Hippocampal formation (tissue), 2 donors: Measurements from ENCODE around the gene RALGPS1.

Experiments
- DNase-seq, 2 donors: peaks; one replicate each; lab custom pipeline; 2025; lab: John Stamatoyannopoulos, UW

The RALGPS1 gene

DNA sequence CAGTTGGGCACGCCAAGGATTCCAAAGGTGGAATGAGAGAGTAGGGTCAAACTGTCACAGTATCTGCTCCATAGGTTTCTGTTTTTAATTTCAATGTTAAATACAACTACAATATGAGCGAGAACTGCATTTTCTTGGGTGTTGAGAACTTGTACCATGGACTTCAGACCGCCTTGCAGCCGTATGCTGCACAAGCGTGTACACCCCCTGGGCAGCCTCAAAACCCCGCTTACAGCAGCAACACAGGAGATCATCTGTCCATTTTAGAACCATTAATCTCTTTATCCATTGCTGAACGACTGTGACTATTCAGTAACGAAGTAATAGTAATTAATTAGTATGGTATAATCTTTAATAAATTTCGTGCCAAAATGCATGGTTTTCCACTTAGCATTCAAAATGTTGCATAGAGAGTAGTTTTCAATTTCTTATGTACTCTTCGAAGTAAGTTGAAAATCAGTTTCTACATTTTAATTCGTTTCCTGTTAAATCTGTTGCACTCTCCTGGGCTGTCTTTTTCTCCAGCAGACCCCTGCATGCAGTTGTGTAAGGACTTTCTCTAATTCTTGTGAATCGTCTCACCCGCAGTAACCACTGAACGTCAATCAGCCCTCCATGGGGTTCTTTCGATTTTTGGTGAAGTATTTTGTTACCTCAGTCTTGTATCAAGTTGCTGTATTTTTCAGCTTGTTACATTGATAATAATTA is 308.0 kb downstream of the RALGPS1 start:
- DNase-seq: no peak

DNA sequence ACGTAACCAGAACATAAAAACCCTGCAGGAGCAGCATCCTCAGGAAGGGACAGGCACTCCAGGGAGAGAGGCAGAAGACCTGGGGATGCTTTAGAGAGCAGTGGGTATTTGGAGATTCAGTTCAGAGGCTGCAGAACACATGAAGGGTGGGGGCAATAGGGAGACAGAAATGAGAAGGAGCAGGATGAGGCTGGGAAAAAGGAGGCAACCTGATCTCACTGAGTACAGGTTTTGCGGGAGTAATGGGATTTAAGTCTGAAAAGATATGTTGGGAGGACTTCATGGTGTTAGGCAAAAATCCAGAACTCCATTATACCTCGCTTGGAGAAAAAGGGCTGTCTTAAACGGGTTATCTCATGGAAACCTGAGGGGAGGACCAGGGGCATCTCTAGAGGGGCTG is 308.7 kb downstream of the RALGPS1 start:
- no peak for DNase-seq

DNA sequence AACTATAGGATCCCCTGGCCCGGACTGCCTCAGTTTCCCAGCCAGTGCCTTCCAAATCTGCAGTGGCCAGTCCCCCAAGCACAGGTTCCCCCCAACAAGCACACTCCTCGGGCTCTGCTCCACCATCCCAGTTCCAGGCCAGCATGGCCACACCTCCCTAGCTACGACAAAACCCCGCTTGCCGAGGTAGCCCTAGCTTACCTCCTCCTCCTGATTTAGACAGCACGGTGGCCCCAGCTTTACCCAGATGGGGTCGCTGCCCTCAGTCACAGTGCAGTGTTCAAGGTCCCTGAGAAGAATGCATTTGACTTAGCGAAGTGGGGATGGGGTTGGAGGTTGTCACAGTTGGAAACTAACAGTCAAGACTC is 309.2 kb downstream of the RALGPS1 start:
- no peak for DNase-seq

DNA sequence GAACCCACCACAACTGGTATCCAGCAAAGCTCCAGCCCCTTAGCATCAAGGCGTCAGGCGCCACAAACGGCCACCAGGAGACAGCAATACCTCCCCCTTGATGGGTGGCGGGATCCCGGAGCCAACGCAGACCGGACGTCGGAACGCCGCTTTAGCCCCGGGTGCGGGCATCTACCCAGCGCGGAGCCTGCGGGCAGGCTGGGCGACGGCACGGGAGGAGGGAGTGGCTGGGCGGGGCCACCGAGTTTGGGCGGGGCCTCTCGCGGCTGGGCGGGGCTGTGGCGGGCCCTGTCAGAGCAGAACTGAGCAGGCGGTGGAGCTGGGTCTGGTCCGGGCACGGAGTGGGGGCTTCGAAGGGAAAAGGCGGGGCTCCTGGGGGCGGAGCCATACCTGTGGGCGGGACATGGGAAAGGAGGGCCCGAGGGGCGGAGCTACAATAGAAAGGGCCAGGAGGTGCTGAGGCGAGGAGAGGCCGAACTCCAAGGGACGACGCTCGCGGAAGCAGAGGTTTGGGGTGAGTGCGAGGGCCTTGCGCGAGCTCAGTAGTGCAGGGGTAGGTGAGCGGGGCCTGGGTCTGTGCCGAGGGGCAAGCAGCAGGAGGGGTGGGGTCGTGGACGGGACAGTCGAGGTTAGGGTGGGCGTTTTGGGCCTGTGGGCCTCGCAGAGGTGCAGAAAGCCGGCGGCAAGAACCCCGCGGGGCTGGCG is 309.7 kb downstream of the RALGPS1 start:
- DNase-seq: peak; percentile 64 to 83

DNA sequence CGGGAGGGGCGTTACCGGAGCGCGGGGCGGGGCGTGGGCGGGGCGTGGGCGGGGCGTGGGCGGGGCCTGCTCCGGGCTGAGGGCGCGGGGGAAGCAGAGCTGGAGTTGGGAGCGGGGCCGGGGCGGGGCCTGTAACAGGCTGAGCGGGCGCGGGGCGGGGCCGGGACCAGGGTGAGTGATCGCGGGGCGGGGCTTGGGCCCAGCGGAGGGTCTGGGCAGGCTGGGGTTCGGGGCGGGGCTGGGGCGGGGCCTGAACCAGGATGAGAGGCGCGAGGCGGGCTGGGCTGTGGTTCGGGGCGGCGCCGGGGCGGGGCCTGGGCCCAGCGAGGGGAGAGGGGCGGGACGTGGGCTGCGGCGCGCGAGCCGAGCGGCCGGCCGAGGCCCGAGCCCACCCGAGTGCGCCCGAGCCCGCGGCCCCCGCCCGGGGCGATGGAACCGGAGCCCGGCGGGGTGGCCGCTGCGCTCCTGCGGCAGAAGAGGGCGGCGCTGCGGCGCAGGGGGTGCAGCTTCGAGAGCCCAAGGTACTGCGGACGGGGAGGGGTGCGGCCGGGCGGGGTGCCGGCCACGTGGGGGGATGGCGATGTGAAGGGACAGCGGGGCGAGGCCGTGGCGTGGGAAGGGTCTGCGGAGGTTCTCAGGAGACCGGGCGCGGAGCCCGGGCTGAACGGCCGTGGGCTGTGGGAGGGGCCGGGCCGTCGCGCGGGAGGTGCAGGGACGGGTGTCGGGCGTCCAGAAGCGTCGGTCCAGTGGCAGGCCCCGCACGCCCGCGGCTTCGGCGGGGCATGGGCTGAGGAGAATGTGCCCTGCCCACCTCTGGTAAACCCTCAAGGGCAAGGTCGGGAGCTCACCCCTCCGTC is 310.5 kb downstream of the RALGPS1 start:
- peak; percentile 91 to 99 for DNase-seq

DNA sequence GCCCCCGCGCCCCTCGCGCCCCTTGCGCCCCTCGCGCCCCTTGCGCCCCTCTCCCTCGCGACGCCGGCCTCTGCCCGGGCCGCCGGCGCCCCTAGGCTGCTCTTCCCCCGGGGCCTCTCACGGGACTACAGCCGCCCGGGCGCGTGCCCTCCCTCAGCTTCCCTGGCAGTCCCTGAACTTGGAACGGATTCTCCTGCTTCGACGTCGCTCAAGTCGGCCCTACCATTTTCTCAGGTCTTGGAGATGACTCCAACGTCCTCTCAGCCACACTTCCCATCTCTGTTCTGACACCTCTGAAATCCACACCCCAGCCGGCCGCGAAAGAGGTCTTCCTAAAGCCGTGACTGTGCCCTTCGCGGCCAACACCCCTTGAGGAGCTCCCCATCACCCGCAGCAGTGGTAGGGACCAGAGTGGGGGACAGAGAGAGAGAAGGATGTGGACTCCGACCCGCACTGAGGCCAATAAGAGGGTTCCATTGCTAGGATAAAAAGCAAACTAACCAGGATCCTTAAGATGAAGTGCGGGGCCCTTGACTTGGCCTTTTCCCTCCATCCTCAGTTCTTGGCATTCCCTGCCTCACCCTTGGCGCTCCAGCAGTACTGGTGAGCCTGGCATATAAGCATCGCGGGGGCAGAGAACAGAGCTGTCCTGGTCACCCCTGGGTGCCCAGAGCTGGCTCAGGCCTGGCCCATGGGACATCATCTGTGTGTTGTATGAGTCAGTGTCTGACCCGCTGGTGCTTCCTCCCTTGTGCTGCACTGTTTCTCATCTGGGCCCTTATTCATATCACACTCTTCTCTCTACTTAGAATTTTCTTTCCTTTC is 311.4 kb downstream of the RALGPS1 start:
- DNase-seq: peak in 1 of 2 donors; percentile 25

DNA sequence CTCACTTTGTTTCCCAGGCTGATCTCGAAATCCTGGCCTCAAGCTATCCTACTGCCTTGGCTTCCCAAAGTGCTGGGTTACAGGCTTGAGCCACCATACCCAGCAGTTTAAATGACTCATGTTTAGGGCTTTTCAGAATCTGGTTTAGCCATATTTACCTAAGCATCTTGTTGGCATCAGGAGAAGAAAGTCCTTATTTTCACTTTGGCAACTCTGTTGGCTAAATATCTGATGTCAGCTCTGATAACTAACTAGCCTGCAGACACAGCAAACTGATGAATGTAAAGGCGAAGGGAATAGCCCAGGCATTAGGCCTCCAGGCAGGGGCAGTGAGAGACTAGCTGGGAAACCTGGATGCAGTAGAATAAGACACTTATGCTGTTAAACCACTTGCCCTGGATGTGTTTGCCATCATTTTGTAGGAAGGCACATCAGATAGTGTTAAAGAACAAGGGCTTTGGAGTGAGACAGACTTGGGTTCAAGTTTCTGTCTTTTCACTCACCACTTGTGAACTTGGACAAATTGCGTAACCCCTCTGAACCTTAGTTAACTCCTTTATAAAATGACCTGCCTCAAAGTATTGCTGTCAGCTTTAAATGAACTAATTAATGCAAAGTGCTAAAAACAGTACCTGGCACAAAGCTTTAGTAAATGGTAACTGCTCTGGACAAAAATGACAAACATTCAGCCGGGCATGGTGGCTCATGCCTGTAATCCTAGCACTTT is 315.3 kb downstream of the RALGPS1 start:
- DNase-seq: no peak

DNA sequence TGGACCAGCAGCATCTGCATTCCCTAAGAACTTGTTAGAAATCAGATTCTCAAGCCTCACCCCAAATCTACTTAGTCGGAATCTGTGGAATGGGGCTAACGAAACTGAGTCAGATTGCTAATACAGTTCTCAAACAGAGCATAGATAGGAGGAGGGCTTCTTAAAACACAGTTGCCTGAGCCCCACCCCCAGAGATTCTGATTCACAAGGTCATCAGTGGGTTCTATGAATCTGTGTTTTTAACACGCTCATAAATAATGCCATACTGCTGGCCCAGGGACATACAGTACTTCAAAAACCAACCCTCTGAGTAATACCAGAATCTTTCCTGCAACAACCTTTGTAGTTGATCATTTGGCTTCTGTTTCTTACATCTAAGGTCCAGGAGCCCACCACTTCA is 317.1 kb downstream of the RALGPS1 start:
- DNase-seq: no peak

DNA sequence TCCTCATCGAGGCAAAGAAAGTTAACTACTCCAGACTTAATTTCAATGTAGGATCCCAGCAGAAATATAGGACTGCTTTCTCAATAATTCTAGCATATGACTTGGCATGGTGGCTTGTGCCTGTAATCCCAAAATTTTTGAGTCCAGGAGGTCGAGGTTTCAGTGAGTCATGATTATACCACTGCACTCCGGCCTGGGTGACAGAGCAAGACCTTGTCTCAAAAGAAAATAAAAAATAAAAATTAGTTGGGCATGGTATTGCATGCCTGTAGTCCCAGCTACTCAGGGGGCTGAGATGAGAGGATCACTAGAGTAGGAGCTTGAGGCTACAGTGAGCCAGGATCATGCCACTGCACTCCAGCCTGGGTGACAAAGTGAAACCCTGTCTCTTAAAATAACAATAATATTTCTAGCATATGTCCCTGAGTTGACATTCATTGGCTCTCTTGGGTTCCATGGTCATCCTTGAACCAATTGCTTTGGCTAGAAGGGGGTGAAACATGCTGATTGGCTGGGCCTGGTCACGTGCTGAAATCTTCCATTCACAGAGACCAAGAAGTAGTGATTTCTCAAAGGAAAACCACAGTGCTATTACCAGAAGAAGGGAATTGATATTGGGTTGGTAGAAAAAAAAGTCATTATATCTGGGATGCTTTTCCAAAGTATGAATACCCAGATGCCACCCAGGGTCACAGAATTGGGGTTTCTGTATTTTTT is 318.4 kb downstream of the RALGPS1 start:
- no peak for DNase-seq

DNA sequence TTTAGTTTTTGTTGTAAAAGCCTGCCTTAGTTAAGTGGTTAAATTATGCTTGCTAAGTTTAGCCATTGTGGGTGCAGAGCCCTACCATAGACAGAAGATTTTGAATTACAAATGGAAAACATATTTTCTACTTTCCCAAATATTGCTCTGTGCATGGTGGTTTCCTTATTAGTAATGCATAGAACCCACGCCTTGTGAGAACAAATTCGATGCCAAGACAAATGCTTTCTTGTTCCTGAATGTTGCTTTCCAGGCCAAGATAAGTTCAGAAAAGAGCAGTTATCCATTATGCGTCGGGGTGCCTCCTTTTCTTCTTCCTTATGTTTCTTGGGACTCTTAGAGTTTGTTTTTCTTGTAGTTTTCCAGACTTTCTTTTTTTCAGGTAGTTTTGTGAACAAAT is 319.0 kb downstream of the RALGPS1 start:
- DNase-seq: no peak

DNA sequence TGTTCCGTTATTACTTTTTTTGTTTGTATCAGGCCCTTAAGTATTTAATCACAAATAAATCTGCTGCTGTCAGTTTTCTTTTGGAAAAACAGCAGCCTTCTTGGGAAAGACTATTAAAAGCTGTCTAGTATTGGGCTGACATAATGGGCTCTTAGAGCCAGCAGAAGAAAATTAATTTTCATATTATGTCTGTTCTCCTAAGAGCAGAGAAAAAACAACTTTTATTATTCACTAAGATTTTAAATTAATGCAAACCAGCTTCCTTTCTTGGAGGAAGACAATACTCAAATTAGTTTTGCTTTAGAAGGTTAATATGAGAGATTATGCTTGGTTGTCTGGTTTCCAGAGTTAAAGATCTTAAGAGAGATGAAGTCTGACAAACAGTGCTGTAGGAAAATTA is 319.4 kb downstream of the RALGPS1 start:
- DNase-seq: no peak

DNA sequence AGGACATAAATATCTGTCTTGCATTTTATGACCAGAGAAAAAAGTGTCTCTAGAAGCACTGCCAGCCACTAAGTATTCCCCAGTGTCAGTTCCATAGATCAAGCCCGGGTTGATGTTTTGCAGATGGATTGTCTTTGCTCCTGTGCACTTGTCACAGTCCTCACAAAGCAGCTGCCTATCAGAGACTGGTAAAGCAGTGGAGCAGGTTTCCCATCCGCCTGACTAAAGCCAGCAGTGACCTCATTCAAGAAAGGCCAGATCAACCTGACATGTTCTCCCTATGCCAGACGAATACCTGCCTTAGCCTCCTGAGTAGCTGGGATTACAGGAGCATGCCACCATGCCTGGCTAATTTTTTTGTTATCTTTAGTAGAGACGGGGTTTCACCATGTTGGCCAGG is 323.2 kb downstream of the RALGPS1 start:
- no peak for DNase-seq

DNA sequence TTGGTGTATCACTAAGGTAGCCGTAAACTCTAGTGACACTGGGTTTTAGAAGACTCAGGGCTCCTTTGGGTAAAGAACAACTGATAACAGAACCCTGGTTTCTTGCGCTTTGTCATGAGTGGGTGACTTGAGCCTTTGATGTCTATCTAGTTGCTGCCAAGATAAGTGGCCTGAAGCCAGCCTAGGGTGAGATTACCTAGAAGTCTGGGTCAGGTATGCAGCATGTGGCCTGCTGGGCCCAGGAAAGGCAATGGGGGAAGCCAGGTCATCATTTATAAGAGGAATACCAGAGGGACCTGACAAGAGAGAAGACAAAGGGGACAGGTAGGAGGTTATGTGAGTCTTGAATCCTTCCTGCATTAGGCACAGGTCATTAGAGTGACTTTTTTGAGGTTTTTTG is 326.8 kb downstream of the RALGPS1 start:
- no peak for DNase-seq

DNA sequence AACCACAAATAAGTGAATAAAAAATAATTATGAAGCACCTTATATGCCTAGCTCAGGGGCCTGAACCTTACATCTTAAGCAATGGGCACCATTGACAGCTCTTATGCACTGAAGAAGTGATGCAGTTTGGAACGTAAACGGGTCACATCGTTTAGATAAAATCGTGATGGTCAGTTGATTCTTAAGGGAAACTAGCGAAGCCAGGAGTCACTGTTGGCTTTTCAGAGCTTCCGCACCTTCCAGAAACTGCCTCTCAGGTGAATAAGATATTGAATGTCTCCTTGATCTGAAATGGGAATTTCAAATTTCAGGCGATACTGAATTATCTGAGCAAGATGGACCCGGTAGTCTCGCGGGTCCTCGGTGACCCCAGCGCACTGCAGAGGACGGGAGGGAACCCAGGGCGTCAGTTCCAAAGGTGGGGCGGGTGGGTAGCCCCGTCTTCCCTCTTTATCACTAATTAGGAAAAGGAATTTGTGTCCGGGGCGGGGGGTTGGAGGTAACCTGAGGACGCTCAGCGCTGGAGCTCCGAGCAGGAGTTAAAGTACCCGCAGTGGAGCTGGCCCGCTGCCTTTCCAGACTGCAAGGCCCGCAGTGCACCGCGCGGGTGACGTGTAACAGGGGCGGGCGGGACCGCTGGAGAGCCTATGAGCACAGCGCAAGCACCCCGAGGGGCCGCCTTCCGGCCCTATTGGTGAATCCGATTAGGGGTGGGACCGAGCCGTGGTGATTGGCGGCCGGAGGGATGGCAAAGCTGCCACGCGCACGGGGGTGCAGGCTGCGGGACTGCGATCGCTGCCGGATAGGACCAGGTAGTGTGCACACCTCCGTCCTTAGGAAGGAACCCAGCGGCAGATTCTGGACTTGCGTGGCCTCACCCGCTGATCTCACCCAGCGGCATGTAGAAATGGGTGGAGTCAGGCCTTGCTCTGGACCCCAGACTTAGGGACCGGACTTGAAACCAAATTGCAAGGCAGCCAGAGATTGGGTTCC is 330.3 kb downstream of the RALGPS1 start:
- DNase-seq: peak; percentile 94 to 97

DNA sequence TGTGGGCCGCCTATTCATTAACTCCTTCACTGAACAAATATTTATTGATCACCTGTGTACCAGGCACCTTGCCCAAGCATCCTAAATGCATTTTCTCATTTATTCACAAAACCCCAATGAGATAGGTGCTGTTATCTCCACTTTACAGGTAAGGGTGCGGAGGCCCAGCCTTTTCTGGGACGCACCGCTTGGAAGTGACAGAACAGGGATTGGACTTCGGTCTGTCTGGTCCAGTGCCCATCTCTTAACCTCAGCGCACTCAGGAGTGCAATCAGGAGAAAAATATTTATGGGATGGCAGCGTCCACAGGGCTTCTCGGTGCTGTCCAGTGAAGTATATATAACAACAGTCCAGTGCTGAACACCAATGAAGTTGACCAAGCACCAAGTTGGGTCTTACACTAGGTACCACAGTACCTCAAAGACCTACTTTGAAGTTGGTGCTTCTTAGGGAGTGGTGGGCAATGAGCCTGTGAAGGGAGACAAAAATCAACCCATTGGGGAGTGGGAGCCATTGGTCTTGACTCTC is 331.1 kb downstream of the RALGPS1 start:
- no peak for DNase-seq

DNA sequence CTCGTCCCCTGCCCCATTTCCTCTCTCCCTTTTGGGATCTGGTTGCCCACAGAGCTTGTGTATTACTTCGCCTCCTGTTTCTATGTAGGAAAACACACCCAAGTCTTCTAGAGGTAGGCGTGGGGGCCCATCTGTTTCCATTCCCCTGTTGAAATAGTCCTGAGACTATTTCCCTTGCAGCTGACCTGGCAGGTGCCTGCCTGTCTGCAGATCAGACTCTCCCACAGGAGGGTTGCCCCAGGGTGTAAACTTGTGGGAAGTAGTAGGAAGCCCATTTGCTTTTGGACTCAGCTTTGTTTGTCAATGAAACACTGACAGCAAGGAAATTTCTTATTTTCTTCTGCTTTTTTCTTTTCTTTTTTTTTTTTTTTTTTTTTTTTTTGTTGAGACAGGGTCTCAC is 333.7 kb downstream of the RALGPS1 start:
- no peak for DNase-seq

DNA sequence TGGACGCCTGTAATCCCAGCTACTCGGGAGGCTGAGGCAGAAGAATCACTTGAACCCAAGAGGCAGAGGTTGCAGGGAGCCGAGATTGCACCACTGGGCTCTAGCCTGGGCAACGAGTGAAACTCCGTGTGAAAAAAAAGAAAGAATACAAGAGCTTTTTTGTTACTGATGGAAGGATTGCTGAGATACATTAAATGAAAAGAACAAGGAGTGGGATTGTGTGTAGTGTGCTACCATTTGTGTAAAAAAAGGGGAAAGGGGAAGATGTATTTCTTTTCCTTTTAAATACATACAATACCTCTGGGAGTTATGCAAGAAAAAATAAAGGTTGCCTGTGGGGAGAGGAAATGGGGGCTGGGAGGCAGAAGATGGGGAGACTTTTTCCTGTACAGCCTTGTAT is 335.3 kb downstream of the RALGPS1 start:
- no peak for DNase-seq

DNA sequence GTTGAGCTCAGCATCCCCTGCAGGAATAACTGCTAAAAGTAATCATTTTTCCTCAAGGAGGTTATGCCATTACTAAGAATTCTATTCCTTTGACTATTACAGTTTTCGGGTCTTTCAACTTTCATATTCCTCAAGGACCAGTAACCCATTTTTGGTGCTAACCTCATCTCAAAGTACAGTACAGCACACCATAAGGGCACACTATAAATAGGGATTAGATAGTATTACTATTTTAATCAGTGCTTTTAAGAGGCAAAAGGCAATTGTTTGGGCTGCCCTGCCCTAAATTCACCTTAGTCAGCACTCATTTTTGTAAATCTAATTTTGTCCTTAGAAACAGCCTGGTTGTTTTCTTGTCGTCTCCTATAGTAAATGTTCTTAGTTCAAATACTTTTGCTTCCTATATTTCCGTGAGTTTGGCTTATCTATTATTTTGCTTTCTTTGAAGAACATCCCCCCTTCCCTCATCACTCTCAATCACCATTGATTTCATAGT is 336.4 kb downstream of the RALGPS1 start:
- no peak for DNase-seq
